GM19023 (cell line): ENCODE data around the gene PKDCC.

ENCODE experiments used
- ATAC-seq: cut with Tn5 transposase; IDR thresholded peaks from one replicate; pipeline ENCODE4 v1.9.1; 2021; ENCODE audit warnings: mild to moderate bottlenecking, moderate library complexity; ENCODE audit not compliant: unreplicated experiment

Gene PKDCC, protein sequence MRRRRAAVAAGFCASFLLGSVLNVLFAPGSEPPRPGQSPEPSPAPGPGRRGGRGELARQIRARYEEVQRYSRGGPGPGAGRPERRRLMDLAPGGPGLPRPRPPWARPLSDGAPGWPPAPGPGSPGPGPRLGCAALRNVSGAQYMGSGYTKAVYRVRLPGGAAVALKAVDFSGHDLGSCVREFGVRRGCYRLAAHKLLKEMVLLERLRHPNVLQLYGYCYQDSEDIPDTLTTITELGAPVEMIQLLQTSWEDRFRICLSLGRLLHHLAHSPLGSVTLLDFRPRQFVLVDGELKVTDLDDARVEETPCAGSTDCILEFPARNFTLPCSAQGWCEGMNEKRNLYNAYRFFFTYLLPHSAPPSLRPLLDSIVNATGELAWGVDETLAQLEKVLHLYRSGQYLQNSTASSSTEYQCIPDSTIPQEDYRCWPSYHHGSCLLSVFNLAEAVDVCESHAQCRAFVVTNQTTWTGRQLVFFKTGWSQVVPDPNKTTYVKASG

DNA sequence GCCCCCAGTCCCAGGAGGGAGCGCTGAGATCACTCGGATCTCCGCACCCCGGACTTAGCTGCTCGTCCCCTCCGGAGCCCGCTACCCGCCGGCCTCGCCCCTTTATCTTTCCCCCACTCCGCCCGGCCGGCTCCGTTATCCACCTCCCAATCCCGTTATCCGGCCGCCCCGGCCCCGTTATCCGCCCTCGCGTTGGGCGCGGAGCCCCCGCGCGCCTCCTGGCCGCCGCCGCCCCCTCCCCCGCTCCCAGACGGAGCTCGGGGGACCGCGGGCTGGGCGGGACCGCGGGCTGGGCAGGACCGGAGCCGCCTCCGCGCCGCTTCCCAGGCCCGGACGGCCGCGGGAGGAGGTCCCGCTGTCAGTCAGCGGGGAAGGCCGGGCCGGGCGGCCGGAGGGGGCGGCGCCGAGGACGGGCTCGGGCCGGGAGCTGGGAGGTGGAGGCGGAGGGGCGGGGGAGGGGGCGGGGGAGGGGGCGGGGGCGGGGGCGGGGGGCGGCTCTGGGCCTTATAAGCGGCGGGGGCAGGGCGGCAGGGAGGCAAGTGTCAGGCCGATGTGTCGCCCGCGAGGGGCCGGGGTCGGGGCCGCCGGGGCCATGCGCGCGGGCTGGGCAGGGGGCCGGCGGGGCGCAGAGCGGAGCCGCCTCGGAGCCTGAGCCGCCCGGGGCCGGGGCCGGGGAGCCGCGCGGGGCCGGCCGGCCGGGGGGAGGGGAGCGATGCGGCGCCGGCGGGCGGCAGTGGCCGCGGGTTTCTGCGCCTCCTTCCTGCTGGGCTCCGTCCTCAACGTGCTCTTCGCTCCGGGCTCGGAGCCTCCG is at the start of gene PKDCC:
TSS of gene PKDCC (plus strand) at position 534 of the 811 bp plus-strand sequence. CDS start at position 713, 179 bp downstream.
- no peak for ATAC-seq

DNA sequence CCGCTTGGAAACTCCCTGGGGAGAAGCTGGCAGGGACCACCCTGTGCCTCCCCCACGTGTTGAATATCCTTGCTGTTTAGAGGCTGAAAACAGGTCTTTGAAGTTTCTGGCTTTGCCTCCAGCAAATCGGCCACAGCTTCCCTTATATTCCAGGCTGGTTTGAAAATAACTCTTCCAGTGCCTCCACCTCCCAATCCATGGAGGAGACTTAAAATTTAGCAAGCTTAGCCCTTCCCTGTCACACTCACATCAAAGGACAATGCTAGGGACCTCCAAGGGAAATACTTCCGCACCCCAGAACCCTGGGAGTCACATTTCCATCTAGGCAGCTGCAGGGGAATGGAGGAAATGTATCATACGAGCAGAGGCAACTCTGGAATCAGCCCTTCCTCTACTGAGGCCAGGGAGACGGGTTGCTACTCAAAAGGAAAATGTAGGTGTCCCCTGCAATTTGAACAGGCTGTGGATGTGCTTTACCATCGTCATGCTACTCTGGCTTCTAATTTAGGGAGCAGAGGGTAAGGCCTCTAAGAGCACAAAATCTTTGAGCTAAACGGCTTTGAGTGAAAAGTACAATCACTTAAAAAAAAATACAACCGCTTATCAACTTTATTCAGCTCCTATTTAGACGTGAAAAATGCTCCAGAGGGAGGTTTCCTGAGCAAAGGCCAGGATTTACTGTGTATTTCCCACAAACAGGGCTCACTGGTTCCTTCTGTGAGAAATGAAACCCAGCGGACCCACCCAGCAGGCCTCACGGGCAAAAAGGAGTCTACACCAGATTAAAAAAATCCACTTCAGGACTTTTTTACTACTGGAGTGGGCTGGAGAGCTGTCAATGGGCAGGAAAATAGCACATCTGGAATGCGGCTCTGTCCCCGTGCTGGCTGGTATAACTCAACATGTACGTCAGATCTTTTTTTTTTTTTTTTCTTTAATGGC is 49.4 kb upstream of the PKDCC start:
- no peak for ATAC-seq

DNA sequence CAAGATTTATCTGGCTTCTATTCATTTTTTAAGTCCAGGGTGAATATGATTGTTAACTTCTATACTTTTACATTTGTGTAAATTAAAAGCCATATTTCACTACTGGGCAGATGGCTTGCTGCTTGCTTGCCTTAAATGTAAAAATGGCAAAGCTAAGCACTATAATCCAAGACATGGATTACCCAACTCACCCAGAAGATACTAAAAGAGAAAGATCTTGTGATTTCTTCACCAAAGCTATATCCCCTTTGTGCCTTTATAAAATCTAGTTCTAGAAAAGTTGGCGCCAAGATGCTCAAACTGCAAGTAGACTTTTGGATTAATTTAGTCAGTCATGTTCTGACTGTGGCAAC is 48.7 kb upstream of the PKDCC start:
- ATAC-seq: no peak

DNA sequence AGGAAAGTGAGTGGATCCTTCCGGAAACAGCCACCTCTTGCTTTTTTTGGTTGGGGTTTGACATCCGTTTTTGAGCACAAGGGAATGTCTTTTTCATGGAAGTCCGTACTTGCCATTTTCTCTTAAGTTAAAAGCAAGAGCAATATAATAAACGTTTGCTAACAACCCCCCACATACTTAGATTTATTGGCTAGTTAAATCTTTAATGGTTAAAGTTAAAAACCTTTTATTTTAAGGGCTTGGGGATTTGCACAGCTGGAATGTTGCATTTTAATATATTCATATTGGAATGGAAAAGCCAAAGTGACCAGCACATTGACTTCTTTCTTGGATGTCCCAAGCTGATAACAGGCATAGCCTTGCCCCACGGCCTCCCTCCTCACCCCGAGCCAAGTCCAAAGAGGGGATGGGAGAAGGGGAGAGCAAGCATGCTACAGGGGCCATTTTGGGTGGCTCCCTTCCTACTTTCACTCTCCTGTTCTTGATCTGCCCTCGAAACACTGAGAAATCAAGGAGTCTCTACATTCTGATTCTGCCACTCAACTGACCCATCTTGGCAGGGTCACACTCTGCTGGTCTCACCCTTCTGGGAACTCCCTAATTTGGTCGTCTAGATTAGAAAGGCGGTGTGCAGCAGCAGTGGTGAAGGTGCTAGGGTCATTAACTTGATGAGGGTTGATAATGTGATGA is 48.1 kb upstream of the PKDCC start:
- ATAC-seq: no peak

DNA sequence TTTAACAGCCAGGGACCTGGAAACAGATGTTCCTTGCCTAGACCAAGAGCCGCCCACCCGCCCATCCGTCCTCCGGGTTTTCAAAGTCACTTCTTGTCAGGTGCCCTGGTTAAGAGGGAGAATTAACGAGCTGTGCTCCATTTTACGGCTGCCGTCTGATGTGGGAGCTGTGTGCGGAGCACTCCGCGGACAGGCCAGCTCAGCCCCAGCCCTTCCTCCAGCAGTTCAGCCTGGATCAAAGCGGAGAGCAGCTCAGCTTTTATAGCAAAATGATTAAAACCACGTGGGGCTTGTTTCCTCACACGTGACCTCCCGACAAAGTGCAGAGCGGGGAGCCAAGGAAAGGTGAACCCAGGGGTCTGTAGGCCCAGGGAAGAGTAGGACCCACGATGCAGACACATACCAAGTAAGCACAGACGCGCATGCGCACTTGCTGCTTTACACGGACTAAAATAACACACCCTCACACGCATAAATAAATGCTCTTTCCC is 46.1 kb upstream of the PKDCC start:
- no peak for ATAC-seq

DNA sequence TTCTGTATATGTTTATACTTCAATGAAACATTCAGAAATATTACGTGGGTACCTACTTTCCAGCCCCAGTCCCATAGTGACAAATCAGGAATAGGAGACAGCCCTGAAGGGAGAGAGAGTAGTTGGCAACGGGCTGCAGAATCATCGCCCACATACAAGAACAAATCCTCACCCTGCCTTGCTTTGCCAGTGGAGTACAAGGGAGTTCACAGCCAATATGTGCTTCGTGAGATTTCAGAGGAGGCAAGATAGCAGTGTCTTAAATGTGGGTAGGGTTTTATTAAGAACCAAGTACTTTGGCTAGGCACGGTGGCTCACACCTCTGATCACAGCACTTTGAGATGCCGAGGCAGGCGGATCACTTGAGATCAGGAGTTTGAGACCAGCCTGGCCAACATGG is 40.3 kb upstream of the PKDCC start:
- ATAC-seq: no peak

DNA sequence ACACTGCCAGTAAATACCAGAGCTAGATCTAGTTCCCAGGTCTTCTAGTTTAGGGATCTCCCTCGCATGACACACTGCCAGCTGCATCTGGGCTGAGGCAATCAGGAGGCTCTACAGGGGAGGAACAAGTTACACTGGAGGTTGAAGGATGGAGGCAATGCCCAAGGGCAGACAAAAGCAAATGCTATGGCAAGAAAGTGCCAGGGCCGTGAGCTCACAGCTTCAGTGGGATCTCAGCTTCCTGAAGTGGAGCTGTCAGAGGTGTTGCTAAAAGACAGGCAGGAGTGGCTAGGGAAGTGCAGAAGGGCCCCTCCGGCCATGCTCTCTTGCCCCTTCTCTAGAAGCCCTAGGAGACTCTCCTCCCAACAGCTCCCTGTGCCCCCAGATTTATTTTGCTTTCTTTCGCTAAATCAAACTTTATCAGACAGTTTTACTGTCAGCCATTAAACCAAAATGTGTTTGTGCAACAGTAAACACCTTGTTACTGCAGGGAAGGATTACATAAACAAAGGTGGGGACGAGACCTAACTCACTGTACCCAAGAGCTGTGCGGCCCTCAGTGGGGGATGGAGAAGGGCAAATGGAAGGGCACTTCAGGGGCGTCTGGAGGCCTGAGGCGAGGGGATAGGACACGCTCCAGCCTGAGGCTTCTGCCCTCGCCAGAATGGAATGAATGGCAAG is 39.4 kb upstream of the PKDCC start:
- ATAC-seq: no peak

DNA sequence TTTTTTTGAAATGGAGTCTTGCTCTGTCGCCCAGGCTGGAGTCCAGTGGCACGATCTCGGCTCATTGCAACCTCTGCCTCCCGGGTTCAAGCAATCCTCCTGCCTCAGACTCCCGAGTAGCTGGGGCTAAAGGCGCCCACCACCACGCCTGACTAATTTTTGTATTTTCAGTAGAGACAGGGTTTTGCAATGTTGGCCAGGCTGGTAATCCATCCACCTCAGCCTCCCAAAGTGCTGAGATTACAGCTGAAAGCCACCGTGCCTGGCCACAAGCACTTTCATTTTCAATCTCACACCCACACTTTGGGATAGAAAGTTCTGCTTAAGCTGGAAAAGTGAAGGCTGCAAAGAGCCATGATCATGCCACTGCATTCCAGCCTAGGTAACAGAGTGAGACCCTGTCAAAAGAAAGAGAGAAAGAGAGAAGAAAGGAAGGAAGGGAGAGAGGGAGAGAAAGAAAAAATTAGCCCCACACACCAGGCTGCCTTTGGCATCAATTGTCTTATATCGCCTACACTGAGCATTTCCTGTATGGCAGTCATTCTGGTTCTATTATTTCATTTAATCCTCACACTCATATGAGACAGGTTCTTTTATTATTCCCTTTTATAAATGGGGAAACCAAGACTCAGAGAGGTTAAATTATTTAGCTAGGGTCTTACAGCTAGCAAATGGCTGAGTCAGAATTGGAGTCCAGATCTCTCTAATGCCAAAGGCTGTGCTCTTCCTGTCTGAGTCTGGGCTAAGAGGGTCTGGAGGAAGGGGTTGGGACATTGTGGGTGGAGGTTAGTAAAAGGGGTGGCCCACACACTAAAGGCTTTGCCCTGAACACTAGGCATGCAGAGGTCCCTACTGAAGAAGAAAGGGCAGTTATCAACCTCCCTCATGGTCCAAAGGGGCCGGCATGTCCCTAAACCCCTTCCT is 37.9 kb upstream of the PKDCC start:
- no peak for ATAC-seq

DNA sequence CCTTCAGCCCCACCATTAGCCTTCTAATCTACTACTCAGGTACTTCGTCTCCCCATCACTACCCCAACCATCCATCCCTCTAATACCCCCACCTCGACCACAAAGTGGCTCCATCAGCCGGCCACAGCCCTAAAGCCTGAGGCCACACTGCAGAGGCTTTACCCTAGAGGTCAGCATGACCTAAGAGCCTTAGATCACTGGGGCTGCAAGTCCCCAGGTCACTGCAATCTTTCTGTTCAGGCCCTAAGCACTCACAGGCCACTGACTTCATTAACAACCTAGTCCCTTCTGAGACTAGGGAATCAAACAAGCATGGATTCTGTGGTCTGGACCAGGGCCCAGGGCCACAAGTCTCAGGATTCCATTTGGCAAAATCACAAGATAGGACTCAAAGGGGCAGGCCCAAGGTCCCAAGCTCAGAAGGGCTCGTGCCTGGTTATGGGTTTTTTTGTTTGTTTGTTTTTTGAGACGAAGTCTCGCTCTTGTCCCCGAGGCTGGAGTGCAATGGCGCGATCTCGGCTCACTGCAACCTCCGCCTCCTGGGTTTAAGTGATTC is 37.0 kb upstream of the PKDCC start:
- ATAC-seq: no peak

DNA sequence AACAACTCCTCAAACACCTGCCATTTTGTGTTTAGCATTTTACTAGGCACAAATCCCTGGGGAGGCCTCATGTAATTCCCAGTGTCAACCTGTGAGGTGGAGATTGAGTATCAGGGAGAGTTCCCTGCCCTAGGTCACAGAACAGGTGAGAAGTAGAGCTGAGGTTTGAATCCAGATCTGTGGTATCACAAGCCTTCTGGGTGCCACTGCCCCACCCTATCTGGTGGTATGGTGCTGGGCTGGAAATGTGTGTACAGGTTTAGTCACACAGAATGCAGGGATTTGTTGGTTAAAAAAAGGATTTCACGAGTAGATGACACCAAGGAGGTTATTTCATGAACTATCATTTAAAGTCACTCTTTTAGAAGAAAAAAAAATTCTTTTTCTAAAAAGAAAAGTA is 35.7 kb upstream of the PKDCC start:
- no peak for ATAC-seq

DNA sequence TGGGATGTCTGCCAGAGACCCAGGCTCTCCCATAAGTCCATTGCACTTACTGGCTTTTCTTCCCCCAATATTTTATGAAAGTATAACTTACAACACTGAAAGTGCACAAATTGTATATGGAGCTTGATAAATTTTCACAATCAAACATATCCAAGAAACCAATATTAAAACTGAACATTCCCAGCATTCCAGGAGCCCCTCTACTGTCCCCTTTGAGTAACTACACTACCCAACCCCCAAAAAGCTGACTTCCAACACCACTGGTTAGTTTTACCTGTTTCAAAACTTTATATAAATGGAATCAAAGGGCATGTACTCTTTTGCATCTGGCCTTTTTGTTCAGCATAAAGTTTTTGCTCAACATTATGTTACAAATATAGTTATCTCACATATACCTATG is 35.2 kb upstream of the PKDCC start:
- no peak for ATAC-seq

DNA sequence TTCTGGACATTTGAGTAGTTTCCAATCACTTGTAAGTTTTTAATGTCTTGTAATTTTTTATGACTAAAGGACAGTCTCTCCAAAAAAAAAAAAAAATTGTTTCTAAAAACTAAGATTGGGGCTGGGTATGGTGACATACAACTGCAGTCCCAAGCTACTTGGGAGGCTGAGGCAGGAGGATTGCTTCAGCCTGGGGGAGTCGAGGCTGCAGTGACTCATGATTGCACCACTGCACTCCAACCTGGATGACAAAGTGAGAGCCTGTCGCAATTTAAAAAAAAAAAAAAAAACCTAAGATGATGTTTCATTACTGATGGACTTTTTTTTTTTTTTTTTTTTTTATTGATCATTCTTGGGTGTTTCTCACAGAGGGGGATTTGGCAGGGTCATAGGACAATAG is 34.4 kb upstream of the PKDCC start:
- no peak for ATAC-seq

DNA sequence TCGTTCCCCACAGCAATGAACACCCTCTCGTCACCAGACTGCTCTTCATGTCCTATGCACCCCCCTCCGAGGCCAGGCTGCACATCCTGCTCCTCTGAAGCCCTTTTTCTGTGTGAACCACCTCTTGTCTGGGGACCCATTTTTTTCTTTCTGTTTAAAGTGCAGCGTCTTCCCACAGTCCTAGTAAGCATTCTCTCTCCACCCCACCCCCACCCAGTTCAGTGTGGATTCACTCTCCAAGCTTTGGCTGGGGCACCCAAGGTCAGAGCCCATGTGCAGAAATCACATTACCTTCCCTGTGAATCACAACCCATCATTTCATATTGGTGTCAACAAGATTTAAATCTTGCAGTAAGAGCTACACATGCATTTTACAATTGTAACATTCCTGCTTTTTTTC is 26.4 kb upstream of the PKDCC start:
- ATAC-seq: no peak

DNA sequence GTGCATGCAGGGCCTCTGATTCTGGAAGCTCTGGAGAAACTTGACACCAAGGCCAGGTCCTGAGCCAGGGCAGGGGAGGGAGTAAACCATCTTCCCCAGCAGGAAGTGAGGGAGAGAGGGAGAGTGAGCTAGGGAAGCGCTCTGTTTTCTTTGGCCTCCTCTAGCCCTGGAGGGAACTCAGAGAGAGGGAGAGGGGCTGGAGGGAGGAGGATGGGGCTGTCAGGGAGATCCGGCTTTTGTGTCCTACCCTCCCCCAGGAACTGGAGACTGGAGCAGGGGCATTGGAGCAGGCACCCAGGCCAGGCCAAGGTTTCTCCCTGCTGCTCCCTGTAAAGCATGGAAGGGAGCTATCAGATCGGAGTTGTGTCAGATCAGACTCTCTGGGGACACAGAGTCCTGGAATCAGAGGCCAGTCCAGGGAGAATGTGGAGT is 22.7 kb upstream of the PKDCC start:
- ATAC-seq: no peak

DNA sequence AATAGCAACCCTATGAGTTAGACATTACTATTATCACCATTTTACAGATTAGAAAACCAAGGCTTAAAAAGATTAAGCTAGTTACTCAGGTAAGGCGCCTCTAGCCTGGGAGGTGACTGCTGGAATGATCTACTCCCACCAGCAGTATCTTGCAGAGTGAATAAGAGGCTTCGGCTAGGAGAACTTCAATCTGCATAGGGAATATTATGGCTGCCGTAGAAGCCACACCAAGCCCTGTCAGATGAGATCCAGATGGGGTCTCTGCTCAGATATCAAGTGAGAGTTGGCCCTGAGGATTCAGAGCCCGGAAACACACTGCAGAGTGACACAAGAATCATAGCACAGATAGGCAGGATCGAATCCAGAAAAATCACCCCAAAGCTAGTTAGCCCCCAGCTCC is 21.5 kb upstream of the PKDCC start:
- ATAC-seq: no peak

DNA sequence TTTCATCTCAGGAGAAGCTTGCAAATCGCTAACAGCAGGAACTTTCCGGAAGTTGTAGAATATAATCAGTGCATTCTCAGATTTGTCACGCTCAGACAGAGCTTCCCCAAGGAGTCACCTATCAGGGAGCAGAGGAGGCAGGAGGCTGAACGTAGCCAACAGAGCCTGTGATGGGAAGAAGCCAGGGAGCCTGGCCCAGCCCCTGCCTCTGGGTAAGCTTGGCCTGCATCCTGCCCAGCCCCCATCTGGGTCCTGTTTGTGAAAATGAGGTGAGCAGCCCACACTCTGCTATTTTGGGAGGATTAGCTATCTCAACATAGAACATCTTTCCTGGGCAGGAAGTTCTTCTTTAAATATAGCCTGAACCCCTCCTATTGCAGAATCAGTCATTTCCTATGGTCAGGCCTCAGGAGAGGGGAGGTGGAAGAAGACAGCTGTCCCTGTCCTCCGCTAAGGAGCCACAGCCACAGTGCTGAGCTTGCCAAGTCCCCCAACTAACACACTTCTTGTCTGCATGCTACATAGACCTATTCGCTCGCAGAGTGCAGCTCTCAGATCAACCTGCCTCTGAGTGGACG is 19.2 kb upstream of the PKDCC start:
- peak; percentile 57 for ATAC-seq

DNA sequence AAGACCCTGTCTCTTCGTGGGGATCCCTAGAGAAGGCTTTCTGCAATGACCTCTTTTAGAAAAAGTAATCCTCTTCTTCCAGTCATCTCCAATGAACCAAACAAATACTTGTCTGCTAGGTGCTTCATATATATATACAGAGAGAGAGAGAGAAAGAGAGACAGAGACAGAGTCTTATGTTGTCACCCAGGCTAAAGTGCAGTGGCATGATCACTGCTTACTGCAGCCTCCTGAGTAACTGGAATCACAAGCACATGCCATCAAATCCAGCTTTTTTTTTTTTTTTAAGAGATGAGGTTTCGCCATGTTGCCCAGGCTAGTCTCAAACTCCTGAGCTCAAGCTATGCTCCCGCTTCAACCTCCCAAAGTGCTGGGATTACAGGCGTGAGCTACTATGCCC is 18.6 kb upstream of the PKDCC start:
- peak; percentile 14 for ATAC-seq

DNA sequence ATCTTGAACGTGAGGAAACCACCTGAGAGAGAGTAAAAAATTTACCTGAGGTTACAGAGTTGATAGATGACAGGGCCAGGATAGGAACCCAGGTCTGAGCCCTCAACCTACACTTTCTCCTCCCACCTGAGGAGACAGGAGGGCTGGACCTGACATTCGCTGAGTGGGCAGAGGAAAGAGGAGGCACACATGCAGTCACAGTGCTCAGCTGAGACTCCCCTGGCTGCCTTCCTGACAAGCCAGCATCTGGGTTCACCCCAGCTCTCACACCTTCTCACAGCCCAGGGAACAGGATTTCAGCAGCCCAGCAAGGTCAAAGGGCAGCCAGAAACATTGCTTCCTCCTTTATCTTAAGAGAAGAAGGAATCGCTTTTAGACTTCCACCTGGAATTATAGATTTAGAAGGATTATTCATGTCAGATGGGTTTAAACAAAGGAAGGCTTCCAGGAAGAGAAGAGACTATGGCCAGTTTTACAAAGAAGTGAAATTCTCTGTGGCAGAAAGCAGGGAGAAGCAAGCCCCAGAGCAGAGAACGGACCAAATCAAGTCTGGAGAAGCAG is 18.1 kb upstream of the PKDCC start:
- peak; percentile 38 for ATAC-seq
